Measurements from ENCODE around the gene APOBEC3B.

DNA sequence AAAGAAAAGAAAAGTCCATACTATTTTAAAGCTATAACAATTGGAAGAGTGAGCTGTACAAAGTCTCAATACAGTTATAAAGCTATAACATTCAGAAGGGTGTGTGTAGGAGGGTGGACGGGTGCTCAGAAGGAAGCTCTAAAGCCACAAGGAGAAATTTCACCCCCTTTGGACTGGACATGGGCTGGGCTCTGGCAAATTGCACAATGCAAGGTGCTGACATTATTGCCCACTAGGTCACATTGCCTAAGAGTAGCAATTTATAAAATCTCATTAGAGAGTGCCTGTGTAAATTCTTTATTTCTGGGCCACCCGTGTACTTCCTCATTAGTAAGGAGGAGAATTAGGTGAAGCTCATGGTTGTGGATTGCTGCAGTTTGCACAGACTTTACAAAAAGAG, 30.4 kb upstream of the APOBEC3B start:
- TF ChIP-seq, protein P1, sequence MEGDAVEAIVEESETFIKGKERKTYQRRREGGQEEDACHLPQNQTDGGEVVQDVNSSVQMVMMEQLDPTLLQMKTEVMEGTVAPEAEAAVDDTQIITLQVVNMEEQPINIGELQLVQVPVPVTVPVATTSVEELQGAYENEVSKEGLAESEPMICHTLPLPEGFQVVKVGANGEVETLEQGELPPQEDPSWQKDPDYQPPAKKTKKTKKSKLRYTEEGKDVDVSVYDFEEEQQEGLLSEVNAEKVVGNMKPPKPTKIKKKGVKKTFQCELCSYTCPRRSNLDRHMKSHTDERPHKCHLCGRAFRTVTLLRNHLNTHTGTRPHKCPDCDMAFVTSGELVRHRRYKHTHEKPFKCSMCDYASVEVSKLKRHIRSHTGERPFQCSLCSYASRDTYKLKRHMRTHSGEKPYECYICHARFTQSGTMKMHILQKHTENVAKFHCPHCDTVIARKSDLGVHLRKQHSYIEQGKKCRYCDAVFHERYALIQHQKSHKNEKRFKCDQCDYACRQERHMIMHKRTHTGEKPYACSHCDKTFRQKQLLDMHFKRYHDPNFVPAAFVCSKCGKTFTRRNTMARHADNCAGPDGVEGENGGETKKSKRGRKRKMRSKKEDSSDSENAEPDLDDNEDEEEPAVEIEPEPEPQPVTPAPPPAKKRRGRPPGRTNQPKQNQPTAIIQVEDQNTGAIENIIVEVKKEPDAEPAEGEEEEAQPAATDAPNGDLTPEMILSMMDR (conservative IDR thresholded peaks at IDR 0.05): no peak
- TF ChIP-seq ZFX (IDR thresholded peaks at IDR 0.05): no peak

All from C4-2B (cell line).